H1 (cell line): Measurements from ENCODE around the gene CORO6. TPM values are rescaled to one million over a fixed set of nuclear protein-coding genes. Genes with fewer than 3 reads are reported as not detected.

Experiments used
- CBX5 ChIP-seq: fragments of 300-800, 300-1000 bp; sonication (generic); IDR thresholded peaks from 2 replicates; pipeline ENCODE4 v1.7.1; 2016; ENCODE audit warnings: antibody characterized with exemption, low read length, low read depth
- CREB1 ChIP-seq: IDR thresholded peaks from 2 replicates; pipeline ENCODE4 v1.6.1; 2012; ENCODE audit warnings: inconsistent platforms
- EZH2 ChIP-seq: fragments of 200-600 bp; sonication (generic); IDR thresholded peaks from 2 replicates; pipeline ENCODE4 v1.7.1; 2012; ENCODE audit warnings: low read depth, mild to moderate bottlenecking, moderate library complexity, low read length, inconsistent platforms; ENCODE audit not compliant: severe bottlenecking
- MAX ChIP-seq: IDR thresholded peaks from 2 replicates; pipeline ENCODE4 v1.6.1; 2012; ENCODE audit warnings: inconsistent platforms
- NANOG ChIP-seq: IDR thresholded peaks from 2 replicates; pipeline ENCODE4 v1.6.1; 2011; ENCODE audit warnings: low read length, low read depth, mild to moderate bottlenecking, inconsistent platforms; ENCODE audit not compliant: insufficient read depth, poor library complexity, severe bottlenecking
- RAD21 ChIP-seq, 2 experiments: IDR thresholded peaks in 1 of 2; conservative IDR thresholded peaks in 1 of 2; 2 replicates each; pipeline ENCODE4 v1.6.1; 2011; ENCODE audit warnings: low read depth in 2 of 2, low read length in 2 of 2, improper control_type of control experiment in 1 of 2, inconsistent platforms in 1 of 2, mild to moderate bottlenecking in 1 of 2, moderate library complexity in 1 of 2
- TAF1 ChIP-seq: IDR thresholded peaks from 2 replicates; pipeline ENCODE4 v1.6.1; 2011; ENCODE audit warnings: mild to moderate bottlenecking, low read depth, low read length
- TBP ChIP-seq: IDR thresholded peaks from 2 replicates; pipeline ENCODE4 v1.6.1; 2011; ENCODE audit warnings: low read depth, low read length, improper control_type of control experiment
- polyA plus RNA-seq, 7 experiments: library from polyadenylated mRNA; depleted of rRNA in 3 of 7; stranded (reverse) in 5 of 7; unstranded in 2 of 7; fragments of >200 nt in 5 of 7; fragments of 200-250 nt in 2 of 7; gene quantifications; 1 replicate in 5 of 7; 2 replicates in 1 of 7; 4 replicates in 1 of 7; pipeline versions ENCODE4 v1.2.1 to v1.2.3, GENCODE V29; 2011 to 2013; ENCODE audit warnings: missing spikeins in 2 of 7, mixed read lengths in 2 of 7
- total RNA-seq: library from RNA; stranded (reverse); fragmentation: NEBNext Ultra II Directional; extraction: Animal tissue kit (Norgen Biotek cat#: 25700); gene quantifications from 2 replicates; pipeline ENCODE4 v1.2.1, GENCODE V29; 2021

The CORO6 gene
- total and polyA plus RNA-seq, 2 of the 8 experiments (the other 6 are each of a cell fraction or from before 2014, with no cell fraction given): 2.5 to 8.6 TPM

- TF ChIP-seq CBX5 (no peak), EZH2 (no peak), MAX (peak; percentile 55), TAF1 (no peak), CREB1 (no peak), NANOG (no peak), TBP (no peak), RAD21 (IDR thresholded peaks at IDR 0.05 in 1 of 2, conservative IDR thresholded peaks at IDR 0.05 in 1 of 2; ENCODE audit: low read depth in 2 of 2, low read length in 2 of 2) (peak in 1 of 2 experiments; percentile 37; a peak in 2 of 4 replicates)
These were observed 2.5 kb upstream of the CORO6 start (continued) for GRCh38 chr17:29625037-29625750.
